GM10847 (cell line): Measurements from ENCODE around the gene PCK1.

Source experiments
- POLR2A ChIP-seq: IDR thresholded peaks from 2 replicates; pipeline ENCODE4 v1.6.1; 2011; ENCODE audit not compliant: insufficient read length; ENCODE audit errors: extremely low read depth

Gene PCK1

DNA sequence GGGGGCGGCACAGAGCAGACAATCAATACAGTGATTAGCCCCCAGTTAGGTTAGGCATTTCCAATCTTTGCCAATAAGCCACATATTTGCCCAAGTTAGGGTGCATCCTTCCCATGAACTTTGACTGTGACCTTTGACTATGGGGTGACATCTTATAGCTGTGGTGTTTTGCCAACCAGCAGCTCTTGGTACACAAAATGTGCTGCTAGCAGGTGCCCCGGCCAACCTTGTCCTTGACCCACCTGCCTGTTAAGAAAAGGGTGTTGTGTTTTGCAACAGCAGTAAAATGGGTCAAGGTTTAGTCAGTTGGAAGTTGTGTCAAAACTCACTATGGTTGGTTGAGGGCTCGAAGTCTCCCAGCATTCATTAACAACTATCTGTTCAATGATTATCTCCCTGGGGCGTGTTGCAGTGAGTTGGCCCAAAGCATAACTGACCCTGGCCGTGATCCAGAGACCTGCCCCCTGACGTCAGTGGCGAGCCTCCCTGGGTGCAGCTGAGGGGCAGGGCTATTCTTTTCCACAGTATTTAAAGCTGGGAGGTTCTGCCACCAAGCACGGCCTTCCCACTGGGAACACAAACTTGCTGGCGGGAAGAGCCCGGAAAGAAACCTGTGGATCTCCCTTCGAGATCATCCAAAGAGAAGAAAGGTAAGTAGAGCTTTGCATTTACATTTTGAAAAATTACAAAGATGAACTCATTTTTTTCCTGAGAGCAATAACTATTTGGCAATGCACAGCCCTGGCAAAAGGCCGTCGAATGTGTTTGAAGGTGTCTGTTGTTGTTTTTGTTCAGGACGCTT lies at the start of gene PCK1:
PCK1 (plus strand) TSS at position 557 of the 802 bp plus-strand sequence. CDS start 302 bp downstream, outside the sequence.
- no peak for TF ChIP-seq POLR2A

DNA sequence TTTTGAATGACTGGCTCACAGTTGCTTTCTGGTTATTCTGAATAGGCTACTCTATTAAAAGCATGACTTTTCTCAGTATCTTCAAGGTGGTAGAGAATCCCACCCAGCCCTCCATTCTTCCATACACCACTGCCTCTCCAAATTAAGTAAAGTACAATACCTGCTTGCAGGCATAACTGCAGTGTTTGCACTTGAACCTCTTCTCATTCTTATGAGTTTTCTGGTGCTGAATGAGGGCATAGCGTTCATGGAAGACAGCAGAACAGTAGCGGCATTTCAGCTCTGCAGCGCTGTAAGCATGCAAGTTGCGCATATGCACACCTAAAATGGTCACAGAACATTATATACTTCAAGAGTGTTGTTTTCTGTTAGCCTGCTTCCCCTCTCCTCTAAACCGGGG lies 48.5 kb upstream of the PCK1 start:
- no peak for TF ChIP-seq POLR2A

DNA sequence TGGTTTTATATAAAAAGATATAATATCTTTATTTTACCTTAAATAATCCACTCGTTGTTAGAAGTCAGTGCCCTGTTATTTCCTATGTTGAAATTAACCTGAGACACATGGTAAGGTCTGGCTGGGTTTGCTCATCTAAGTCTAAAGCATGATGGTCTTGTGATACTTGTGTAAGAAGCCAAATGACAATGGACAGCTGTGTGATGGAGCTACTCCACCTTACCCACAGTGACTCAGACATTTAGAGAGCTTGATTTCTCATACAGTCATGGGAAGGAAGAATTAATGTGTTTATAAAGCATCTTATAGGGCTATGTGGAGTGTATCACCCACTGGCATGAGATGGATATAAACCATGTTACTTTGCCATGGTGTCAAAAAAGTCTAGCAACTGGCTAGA lies 47.7 kb upstream of the PCK1 start:
- no peak for TF ChIP-seq POLR2A

DNA sequence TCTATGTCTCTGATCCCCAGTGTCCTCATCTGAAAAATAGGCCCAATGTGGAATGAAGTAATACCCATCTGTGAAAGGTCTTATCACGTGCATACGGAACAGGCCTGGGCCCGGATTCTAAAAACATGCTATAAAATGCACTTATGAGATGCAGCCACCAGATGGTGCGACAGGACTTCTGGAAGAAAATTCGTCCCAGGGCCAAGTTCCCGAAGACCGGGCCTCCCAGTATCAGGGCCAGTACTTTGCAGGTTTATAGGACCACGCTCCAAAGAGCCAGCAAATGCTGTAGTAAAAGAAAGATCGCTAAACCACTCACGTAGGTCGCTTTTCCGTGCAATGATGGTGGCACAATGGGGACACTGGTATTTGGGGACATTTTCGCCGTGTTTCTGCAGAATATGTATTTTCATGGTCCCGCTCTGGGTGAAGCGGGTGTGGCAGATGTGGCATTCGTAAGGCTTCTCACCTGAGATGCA lies 46.6 kb upstream of the PCK1 start:
- no peak for TF ChIP-seq POLR2A

DNA sequence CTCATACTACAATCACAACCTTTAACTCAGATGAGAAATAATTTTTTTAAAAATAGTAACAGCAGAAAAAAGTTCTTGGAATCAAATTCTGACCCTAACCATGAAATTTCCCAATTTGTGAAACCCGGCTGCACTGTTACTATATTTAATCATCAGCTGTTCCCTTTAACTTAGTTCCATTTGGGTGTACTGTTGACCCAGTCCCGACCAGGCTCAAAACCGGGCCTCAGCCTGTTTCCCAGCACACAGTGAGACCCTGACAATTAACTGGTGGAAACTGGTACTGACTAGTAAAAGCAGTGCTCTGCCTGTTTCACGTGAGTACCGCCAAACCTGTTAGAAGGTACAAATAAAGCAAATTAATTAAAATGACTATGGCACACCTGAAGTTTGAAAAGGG lies 43.0 kb upstream of the PCK1 start:
- no peak for TF ChIP-seq POLR2A

DNA sequence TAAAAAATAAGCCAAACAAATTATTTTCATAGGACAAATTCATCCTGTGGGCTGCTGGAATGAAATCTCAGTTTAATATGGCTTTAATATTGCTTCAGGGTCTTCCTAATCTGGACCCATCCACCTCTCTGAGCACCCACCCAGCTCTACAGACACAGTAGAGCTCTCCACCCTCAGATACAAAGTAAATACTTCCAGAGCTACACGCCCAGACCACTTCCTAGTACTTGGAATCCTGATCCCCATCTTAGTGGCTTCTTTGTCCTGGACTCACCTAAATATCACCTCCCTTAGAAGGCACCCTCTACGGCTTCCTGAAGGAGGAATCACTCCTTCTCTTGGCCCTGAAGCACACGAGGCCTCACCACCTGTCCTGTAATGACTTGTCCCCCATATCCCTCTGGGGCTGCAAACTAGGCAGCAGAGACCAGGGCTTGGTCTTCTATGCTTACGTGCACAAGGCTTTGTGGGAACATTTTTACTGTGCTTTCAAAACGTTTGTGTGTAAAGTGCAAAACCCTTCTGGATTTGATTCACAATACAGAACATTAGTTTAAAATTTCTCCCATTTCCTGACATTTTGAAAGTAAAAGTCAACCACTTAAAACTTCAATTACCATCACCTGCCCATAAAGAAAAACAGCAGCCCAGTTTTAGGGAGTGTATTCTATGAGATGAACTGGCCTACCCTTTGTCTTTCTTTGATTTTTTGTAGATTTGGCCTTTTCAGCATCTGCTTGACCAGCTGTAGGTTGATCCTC lies 38.4 kb upstream of the PCK1 start:
- no peak for TF ChIP-seq POLR2A

- TF ChIP-seq POLR2A, result no peak
Measured at GRCh38 chr20:57523782-57524181, 37.1 kb upstream of the PCK1 start.

DNA sequence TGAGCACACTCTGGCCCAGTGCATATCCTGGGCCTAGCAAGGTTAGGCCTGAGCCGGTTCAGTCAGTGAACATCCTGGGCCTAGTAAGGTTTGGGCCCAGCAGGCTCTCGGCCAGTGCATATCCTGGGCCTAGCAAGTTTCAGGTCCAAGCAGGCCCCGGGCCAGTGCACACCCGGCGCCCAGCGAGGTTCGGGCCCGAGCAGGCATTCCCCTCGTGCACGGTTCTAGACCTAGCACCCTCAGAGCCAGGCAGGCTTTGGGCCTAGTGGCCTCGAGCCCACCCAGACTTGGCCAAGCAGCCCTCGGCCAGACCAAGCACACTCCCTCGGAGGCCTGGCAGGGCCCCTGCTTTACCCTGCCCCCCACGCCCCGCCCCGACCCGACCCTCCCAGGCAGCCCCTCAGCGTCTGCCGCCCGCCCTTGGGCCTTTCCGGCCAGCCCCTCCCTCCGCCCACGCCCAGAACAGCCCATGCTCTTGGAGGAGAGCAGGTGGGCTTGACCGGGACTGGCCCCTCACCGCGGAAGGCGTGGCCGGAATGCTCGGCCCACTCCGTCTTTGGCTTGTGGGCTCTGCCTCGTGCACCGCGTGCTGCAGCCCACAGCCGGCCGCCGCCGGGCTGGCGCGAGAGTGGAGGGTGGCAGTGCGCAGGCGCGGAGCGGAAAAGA lies 36.3 kb upstream of the PCK1 start, which contains the start of gene CTCFL:
CTCFL (minus strand) TSS at position 630 of the 666 bp plus-strand sequence. CDS start 935 bp downstream, outside the sequence.
- TF ChIP-seq POLR2A, result no peak

- TF ChIP-seq POLR2A, result no peak
Measured at GRCh38 chr20:57525328-57526086, 35.4 kb upstream of the PCK1 start.

DNA sequence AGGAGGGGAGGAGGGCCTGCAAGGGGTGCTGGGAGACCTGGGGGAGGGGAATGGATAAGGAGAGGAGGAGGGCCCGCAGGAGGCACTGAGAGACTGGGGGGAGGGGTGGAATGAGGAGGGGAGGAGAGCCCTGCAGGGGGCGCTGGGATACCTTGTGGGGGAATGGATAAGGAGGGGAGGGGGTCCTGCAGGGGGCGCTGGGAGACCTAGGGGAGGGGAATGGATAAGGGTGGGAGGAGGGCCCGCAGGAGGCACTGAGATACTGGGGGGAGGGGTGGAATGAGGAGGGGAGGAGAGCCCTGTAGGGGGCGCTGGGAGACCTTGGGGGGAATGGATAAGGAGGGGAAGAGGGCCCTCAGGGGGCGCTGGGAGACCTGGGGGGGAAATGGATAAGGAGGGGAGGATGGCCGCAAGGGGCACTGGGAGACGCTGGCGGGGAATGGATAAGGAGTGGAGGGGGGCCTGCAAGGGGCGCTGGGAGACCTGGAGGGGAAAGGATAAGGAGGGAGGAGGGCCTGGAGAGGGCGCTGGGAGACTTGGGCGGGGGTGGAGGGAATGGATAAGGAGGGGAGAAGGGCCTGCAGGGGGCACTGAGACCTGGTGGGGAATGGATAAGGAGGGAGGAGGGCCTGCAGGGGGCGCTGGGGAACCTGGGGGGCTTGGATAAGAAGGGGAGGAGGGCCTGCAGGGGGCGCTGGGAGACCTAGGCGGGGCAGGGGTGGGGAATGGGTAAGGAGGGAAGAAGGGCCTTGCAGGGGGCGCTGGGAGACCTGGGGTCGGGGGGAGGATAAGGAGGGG lies 34.6 kb upstream of the PCK1 start:
- TF ChIP-seq POLR2A, result no peak

GRCh38 chr20:57526885-57527460 lies 33.9 kb upstream of the PCK1 start:
- TF ChIP-seq POLR2A, result no peak

DNA sequence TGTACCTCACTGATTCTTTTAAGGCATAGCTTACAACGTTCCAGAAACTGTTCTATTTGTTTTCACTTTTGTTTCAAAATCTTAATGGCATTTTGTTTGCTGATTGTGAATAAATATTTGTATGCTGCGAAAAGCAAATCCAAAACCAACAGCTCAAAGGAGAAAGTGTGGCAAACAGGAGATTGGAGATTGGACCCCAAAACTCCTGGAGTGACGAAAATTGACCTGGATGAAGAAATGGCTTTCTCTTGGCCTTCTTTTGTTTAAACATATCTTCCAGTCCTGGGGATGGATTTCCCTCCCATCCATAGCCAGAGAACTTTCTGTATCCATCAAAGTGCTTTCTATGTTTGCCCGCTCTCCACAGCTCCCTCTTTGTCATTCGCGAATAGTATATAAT lies 33.2 kb upstream of the PCK1 start:
- TF ChIP-seq POLR2A, result no peak

DNA sequence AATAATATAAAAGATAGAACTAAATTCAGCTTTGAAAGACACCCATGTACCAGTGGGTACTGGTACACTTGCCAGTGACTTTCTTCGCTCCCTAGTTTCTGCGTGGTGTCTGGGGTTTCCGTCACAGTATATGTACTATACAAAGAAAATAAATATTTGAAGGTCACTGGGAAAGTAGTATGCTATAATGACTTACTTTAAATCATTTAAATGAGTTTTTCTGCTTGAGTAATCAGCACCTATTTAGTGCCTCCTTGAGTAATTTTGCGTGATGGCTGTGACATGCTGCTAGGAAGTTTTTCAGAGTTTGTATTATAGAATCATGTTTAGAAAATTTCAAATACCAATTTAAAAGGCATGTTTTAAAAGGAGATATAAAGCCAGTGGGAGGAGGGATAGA lies 32.8 kb upstream of the PCK1 start:
- TF ChIP-seq POLR2A, result no peak

GRCh38 chr20:57529160-57529585 lies 31.7 kb upstream of the PCK1 start:
- TF ChIP-seq POLR2A, result no peak
